ENCODE data around the gene GRIN1. TPM values are rescaled to one million over a fixed set of nuclear protein-coding genes. Genes with fewer than 3 reads are reported as not detected.
A peak's percentile ranks its signal among the peaks of the same experiment; 100 is the strongest.

The GRIN1 gene
- total RNA-seq, 1 experiment from 2014 or later = not detected

DNA sequence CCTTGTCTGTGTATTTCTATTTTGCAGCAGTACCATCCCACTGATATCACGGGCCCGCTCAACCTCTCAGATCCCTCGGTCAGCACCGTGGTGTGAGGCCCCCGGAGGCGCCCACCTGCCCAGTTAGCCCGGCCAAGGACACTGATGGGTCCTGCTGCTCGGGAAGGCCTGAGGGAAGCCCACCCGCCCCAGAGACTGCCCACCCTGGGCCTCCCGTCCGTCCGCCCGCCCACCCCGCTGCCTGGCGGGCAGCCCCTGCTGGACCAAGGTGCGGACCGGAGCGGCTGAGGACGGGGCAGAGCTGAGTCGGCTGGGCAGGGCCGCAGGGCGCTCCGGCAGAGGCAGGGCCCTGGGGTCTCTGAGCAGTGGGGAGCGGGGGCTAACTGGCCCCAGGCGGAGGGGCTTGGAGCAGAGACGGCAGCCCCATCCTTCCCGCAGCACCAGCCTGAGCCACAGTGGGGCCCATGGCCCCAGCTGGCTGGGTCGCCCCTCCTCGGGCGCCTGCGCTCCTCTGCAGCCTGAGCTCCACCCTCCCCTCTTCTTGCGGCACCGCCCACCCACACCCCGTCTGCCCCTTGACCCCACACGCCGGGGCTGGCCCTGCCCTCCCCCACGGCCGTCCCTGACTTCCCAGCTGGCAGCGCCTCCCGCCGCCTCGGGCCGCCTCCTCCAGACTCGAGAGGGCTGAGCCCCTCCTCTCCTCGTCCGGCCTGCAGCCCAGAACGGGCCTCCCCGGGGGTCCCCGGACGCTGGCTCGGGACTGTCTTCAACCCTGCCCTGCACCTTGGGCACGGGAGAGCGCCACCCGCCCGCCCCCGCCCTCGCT is 29.0 kb downstream of the GRIN1 start:
- Histone ChIP-seq H3K27ac (no peak overlapping the region), H3K4me1 (replicated peaks; ENCODE audit: insufficient read depth) (peaks cover 6% of the 10 kb centered on the region; the same call in 1 of the 2 replicates), H3K4me3 (peak overlapping the region; percentile 75; the same call in 1 of the 2 replicates), H3K36me3 (ENCODE audit: low read depth) (no peaks in the 10 kb centered on the region), H3K9me2 (ENCODE audit: insufficient read depth) (no peaks in the 10 kb centered on the region), H3K4me2 (peak overlapping the region; percentile 99), H3F3A (ENCODE audit: insufficient read depth, low read depth) (0 out of 2 replicates have a peak, but pooled peaks cover 5% of the 10 kb centered on the region), H4K20me1 (ENCODE audit: insufficient read depth) (no peaks in the 10 kb centered on the region), H3K9me3 (ENCODE audit: insufficient read depth, low read depth) (no peaks in the 10 kb centered on the region), H3K79me2 (ENCODE audit: low read depth) (no peaks in the 10 kb centered on the region), H2AFZ (no peak overlapping the region), H3K27me3 (ENCODE audit: insufficient read depth, low read depth) (no peaks in the 10 kb centered on the region)
- POLR2A ChIA-PET (ENCODE audit: unreplicated experiment) = interaction anchor here (0.6 to 0.7 kb wide), 5 partner anchors 38 to 80 kb away, joined by 4 to 6 read pairs (median 4); no protein-coding TSS in a partner anchor
- CTCF ChIA-PET = interaction anchor here (0.5 to 0.7 kb wide), 2 partner anchors 11 to 332 kb away, joined by 4 read pairs; no protein-coding TSS in a partner anchor
- intact Hi-C loops (cut with micrococcal nuclease; ENCODE audit: unreplicated experiment) = loop anchor here (5.0 kb wide), 1 partner anchor 41 kb away; no protein-coding TSS in a partner anchor
- DNase-seq = peak in 1 of 2 experiments; percentile 70
- no TSS peak for BruUV-seq (replicated peaks)
- no peak for TF ChIP-seq EZH2 (IDR thresholded peaks at IDR 0.05; ENCODE audit: low read depth)
- TF ChIP-seq, protein P1, sequence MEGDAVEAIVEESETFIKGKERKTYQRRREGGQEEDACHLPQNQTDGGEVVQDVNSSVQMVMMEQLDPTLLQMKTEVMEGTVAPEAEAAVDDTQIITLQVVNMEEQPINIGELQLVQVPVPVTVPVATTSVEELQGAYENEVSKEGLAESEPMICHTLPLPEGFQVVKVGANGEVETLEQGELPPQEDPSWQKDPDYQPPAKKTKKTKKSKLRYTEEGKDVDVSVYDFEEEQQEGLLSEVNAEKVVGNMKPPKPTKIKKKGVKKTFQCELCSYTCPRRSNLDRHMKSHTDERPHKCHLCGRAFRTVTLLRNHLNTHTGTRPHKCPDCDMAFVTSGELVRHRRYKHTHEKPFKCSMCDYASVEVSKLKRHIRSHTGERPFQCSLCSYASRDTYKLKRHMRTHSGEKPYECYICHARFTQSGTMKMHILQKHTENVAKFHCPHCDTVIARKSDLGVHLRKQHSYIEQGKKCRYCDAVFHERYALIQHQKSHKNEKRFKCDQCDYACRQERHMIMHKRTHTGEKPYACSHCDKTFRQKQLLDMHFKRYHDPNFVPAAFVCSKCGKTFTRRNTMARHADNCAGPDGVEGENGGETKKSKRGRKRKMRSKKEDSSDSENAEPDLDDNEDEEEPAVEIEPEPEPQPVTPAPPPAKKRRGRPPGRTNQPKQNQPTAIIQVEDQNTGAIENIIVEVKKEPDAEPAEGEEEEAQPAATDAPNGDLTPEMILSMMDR (conservative IDR thresholded peaks at IDR 0.05) = no peak

- no peak for DNase-seq
- H3K4me1 ChIP-seq (replicated peaks; ENCODE audit: insufficient read depth) = peaks cover 11% of the 10 kb centered on the region; the same call in 1 of the 2 replicates
- intact Hi-C loops (cut with micrococcal nuclease; ENCODE audit: unreplicated experiment) = loop anchor here (5.0 kb wide), 1 partner anchor 41 kb away; no protein-coding TSS in a partner anchor
- H3K4me3 ChIP-seq = peak overlapping the region; percentile 75; the same call in 1 of the 2 replicates
- H3K27me3 ChIP-seq (ENCODE audit: insufficient read depth, low read depth) = no peaks in the 10 kb centered on the region
- H3K79me2 ChIP-seq (ENCODE audit: low read depth) = no peaks in the 10 kb centered on the region
- H4K20me1 ChIP-seq (ENCODE audit: insufficient read depth) = no peaks in the 10 kb centered on the region
- ChIA-PET CTCF (no interaction called here), POLR2A (ENCODE audit: unreplicated experiment) (interaction anchor here (0.6 kb wide), 2 partner anchors 68 to 71 kb away, joined by 4 read pairs; no protein-coding TSS in a partner anchor)
- BruUV-seq (replicated peaks) = no TSS peak
- no peaks in the 10 kb centered on the region for H3K9me3 ChIP-seq (ENCODE audit: insufficient read depth, low read depth)
- no peaks in the 10 kb centered on the region for H3K9me2 ChIP-seq (ENCODE audit: insufficient read depth)
- peak overlapping the region; percentile 99 for H3K4me2 ChIP-seq
- no peaks in the 10 kb centered on the region for H3K36me3 ChIP-seq (ENCODE audit: low read depth)
- no peak for TF ChIP-seq EZH2 (IDR thresholded peaks at IDR 0.05; ENCODE audit: low read depth)
- TF ChIP-seq, protein P1 (conservative IDR thresholded peaks at IDR 0.05) = no peak
- peaks cover 10% of the 10 kb centered on the region; the same call in 1 of the 2 replicates for H3F3A ChIP-seq (ENCODE audit: insufficient read depth, low read depth)
- H3K27ac ChIP-seq = no peak overlapping the region
- H2AFZ ChIP-seq = peak overlapping the region; percentile 83; the same call in 1 of the 2 replicates
Measured at GRCh38 chr9:137168573-137168903, 29.6 kb downstream of the GRIN1 start.

- Histone ChIP-seq H3K9me2 (ENCODE audit: insufficient read depth) (no peaks in the 10 kb centered on the region), H3K27me3 (ENCODE audit: insufficient read depth, low read depth) (no peaks in the 10 kb centered on the region), H2AFZ (peak overlapping the region; percentile 83), H3K4me3 (peak overlapping the region; percentile 75), H3K79me2 (ENCODE audit: low read depth) (no peaks in the 10 kb centered on the region), H3K9me3 (ENCODE audit: insufficient read depth, low read depth) (no peaks in the 10 kb centered on the region), H3K36me3 (ENCODE audit: low read depth) (no peaks in the 10 kb centered on the region), H3K4me2 (peak overlapping the region; percentile 99), H3K27ac (no peak overlapping the region), H4K20me1 (ENCODE audit: insufficient read depth) (no peaks in the 10 kb centered on the region), H3F3A (ENCODE audit: insufficient read depth, low read depth) (peaks cover 11% of the 10 kb centered on the region; the same call in 1 of the 2 replicates), H3K4me1 (replicated peaks; ENCODE audit: insufficient read depth) (peaks cover 13% of the 10 kb centered on the region; the same call in 1 of the 2 replicates)
- peak; percentile 66 to 80 for DNase-seq
- BruUV-seq (replicated peaks) = no TSS peak
- ChIA-PET POLR2A (ENCODE audit: unreplicated experiment) (interaction anchor here (0.6 kb wide), 1 partner anchor 70 kb away, joined by 4 read pairs; no protein-coding TSS in a partner anchor), CTCF (no interaction called here)
- intact Hi-C loops (cut with micrococcal nuclease; ENCODE audit: unreplicated experiment) = loop anchor here (5.0 kb wide), 1 partner anchor 42 kb away; no protein-coding TSS in a partner anchor
- TF ChIP-seq, protein P1 (conservative IDR thresholded peaks at IDR 0.05) = no peak
- TF ChIP-seq EZH2 (IDR thresholded peaks at IDR 0.05; ENCODE audit: low read depth) = no peak
Measured at GRCh38 chr9:137168904-137169856, 30.2 kb downstream of the GRIN1 start.
